SIG-M5 treated with dmso at 0.1 percent for 504 hours (cell line): ENCODE data around the gene NBR1.
"Not testable (repeated sequence)": the region's sequence is repeated elsewhere in the genome, so short reads cannot be mapped to it uniquely, and the experiment has no call there.

Experiments used
- DNase-seq: peaks from one replicate; lab custom pipeline; 2025; ENCODE audit not compliant: unreplicated experiment; lab: John Stamatoyannopoulos, UW

NBR1 gene

DNA sequence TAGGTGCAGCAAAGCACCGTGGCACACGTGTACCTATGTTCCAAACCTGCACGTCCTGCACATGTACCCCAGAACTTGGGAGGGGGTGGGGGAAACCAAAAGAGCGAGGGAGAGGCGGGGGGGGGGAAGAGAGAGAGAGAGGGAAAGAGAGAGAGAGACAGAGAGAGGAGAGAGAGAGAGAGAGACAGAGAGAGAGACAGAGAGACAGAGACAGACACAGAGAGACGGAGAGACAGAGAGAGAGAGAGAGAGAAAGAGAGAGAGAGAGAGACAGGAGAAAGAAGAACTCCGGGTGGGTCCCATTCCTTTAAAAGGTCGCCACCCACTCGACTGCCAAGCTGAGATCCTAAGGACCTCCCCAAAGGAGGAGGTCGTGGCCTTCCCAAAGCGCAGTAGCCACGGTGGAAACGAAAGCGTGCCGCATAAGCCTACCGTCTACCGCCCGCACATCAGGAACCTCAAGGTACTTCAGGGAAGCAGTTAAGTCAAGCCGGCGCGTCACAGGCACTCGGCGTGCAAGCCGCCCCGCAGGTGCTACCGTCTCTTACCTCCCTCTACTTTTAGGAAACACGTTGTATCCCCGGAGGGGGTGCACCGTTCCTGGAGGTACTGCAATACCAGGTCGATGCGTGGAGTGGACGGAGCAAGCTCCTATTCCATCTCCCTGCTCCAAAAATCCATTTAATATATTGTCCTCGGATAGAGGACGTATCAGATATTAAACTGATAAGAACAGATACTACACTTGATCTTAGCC, 69.8 kb downstream of the NBR1 start:
- DNase-seq = not testable (repeated sequence)

DNA sequence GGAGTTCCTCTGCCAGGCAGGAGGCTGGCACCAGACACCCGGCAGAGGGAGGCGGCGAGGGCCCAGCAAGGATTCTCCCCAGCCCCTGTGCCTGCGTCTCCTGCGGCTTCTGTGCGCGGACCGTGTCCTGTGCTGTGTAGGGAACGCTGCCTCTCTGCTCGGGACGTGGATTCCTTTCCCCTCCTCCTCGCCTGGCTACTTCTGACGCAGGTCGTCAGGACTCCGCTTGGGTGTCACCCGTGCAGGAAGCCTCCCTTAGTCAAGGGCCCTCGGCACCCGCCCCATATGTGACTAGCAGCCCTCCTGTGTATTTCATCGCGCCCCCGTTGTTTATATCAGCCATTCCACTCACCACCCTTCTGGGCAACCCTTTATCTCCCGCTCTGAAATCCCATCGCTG, 75.4 kb downstream of the NBR1 start:
- DNase-seq = not testable (repeated sequence)
